SK-N-SH (cell line): ENCODE measurements around the gene CSTPP1. TPM values are rescaled to one million over a fixed set of nuclear protein-coding genes. Genes with fewer than 3 reads are reported as not detected.

Experiments used
- CTCF ChIA-PET: fragments of 300-600, 350-600 bp; formaldehyde crosslinking; extraction: SDS; loops from one replicate; lab custom pipeline; 2021; lab: Yijun Ruan, JAX
- POLR2A ChIA-PET: fragments of 350-600 bp; sonication (Branson Sonifier 250); formaldehyde crosslinking; extraction: SDS; loops from one replicate; lab custom pipeline; 2020; ENCODE audit warnings: antibody characterized with exemption, inconsistent platforms; lab: Yijun Ruan, JAX
- DNase-seq: peaks from one replicate; pipeline ENCODE4 v3.0.0; 2012
- H2AFZ ChIP-seq: fragments of 200-600 bp; sonication (generic); 2 replicates; pipeline ENCODE4 v1.8.1; 2016; ENCODE audit warnings: antibody characterized with exemption, mild to moderate bottlenecking, low read depth
- H3F3A ChIP-seq: fragments of 200-600 bp; sonication (generic); replicated peaks from 2 replicates; pipeline ENCODE3; 2016; ENCODE audit warnings: antibody characterized with exemption, mild to moderate bottlenecking; ENCODE audit not compliant: insufficient read depth
- H3K27ac ChIP-seq, 2 experiments: fragments of 200-500 bp in 1 of 2; fragments of 200-600 bp in 1 of 2; sonication (Bioruptor generic) in 1 of 2; sonication (generic), shearing (Covaris generic) in 1 of 2; 2 replicates each; pipeline versions ENCODE4 v1.5.1 to v1.6.1; 2014 to 2016; ENCODE audit warnings: low read depth in 2 of 2, inconsistent platforms in 1 of 2, low read length in 1 of 2, mild to moderate bottlenecking in 1 of 2, mixed read lengths in 1 of 2
- H3K27me3 ChIP-seq: fragments of 200-600 bp; sonication (generic), shearing (Covaris generic); 2 replicates; pipeline ENCODE4 v1.6.1; 2016; ENCODE audit warnings: mixed run types; ENCODE audit not compliant: insufficient read depth
- H3K36me3 ChIP-seq, 2 experiments: fragments of 200-500 bp in 1 of 2; fragments of 200-600 bp in 1 of 2; sonication (Bioruptor generic) in 1 of 2; sonication (generic) in 1 of 2; replicated peaks in 1 of 2; 2 replicates each; pipeline versions ENCODE3 to v1.5.1; 2014 to 2016; ENCODE audit warnings: low read length in 1 of 2, mild to moderate bottlenecking in 1 of 2; ENCODE audit not compliant: insufficient read depth in 2 of 2, control insufficient read depth in 1 of 2
- H3K4me1 ChIP-seq, 2 experiments: fragments of 200-500 bp in 1 of 2; fragments of 200-600 bp in 1 of 2; sonication (Bioruptor generic) in 1 of 2; sonication (generic), shearing (Covaris generic) in 1 of 2; 2 replicates each; pipeline versions ENCODE4 v1.5.1 to v1.6.1; 2014 to 2016; ENCODE audit warnings: low read depth in 1 of 2, low read length in 1 of 2, mixed run types in 1 of 2; ENCODE audit not compliant: insufficient read depth in 2 of 2, control insufficient read depth in 1 of 2
- H3K4me2 ChIP-seq: fragments of 200-600 bp; sonication (generic), shearing (Covaris generic); 2 replicates; pipeline ENCODE4 v1.6.1; 2017; ENCODE audit warnings: mixed run types
- H3K4me3 ChIP-seq, 2 experiments: fragments of 200-500 bp in 1 of 2; fragments of 200-600 bp in 1 of 2; sonication (Bioruptor generic) in 1 of 2; sonication (generic), shearing (Covaris generic) in 1 of 2; 2 replicates each; pipeline versions ENCODE4 v1.5.1 to v1.8.1; 2014 to 2016; ENCODE audit warnings: low read depth in 2 of 2, inconsistent platforms in 1 of 2, low read length in 1 of 2, mild to moderate bottlenecking in 1 of 2, mixed read lengths in 1 of 2, moderate library complexity in 1 of 2
- H3K79me2 ChIP-seq: fragments of 200-600 bp; sonication (generic); 2 replicates; pipeline ENCODE4 v1.8.1; 2017; ENCODE audit warnings: mild to moderate bottlenecking; ENCODE audit not compliant: insufficient read depth
- H3K9ac ChIP-seq: fragments of 200-600 bp; sonication (generic); 2 replicates; pipeline ENCODE4 v1.6.1; 2017; ENCODE audit warnings: mixed run types
- H3K9me2 ChIP-seq: fragments of 200-600 bp; sonication (generic); 2 replicates; pipeline ENCODE4 v1.6.1; 2017; ENCODE audit warnings: mixed run types
- H3K9me3 ChIP-seq: fragments of 200-600 bp; sonication (generic); 2 replicates; pipeline ENCODE4 v1.6.1; 2017; ENCODE audit warnings: mixed run types, mild to moderate bottlenecking, moderate library complexity
- H4K20me1 ChIP-seq: fragments of 200-600 bp; sonication (generic); 2 replicates; pipeline ENCODE4 v1.6.1; 2017; ENCODE audit warnings: mild to moderate bottlenecking, mixed run types; ENCODE audit not compliant: insufficient read depth
- CTCF ChIP-seq: fragments of 200-600 bp; sonication (generic); IDR thresholded peaks from 2 replicates; pipeline ENCODE4 v1.6.1; 2017; ENCODE audit warnings: antibody characterized with exemption, mild to moderate bottlenecking, moderate library complexity
- NFIC ChIP-seq: IDR thresholded peaks from 2 replicates; pipeline ENCODE4 v1.4.0; 2012; ENCODE audit warnings: borderline replicate concordance
- NRF1 ChIP-seq: IDR thresholded peaks from 2 replicates; pipeline ENCODE4 v1.6.1; 2012; ENCODE audit warnings: low read depth, mild to moderate bottlenecking, low read length
- POLR2AphosphoS5 ChIP-seq: IDR thresholded peaks from 2 replicates; pipeline ENCODE4 v1.6.1; 2012; ENCODE audit warnings: low read depth, low read length
- RAD21 ChIP-seq: IDR thresholded peaks from 2 replicates; pipeline ENCODE4 v1.6.1; 2012; ENCODE audit warnings: mild to moderate bottlenecking, low read length
- TAF1 ChIP-seq: IDR thresholded peaks from 2 replicates; pipeline ENCODE4 v1.6.1; 2012; ENCODE audit warnings: low read depth, mild to moderate bottlenecking, low read length, moderate library complexity, borderline replicate concordance
- USF1 ChIP-seq: IDR thresholded peaks from 2 replicates; pipeline ENCODE4 v1.4.0; 2012; ENCODE audit warnings: low read depth, borderline replicate concordance
- YY1 ChIP-seq: IDR thresholded peaks from 2 replicates; pipeline ENCODE4 v1.4.0; 2012; ENCODE audit warnings: low read depth, mild to moderate bottlenecking
- ZBTB33 ChIP-seq: IDR thresholded peaks from 2 replicates; pipeline ENCODE4 v1.4.0; 2012; ENCODE audit warnings: low read depth, borderline replicate concordance
- WGBS: methylation state at CpG from one replicate; pipeline ENCODE4 v1.1.6; 2017; ENCODE audit warnings: low lambda C conversion rate; 5-methylcytosine and 5-hydroxymethylcytosine counted together
- polyA plus RNA-seq, 3 experiments: library from polyadenylated mRNA; depleted of rRNA; stranded (reverse); fragments of >200 nt; gene quantifications; 2 replicates each; pipeline ENCODE4 v1.2.3, GENCODE V29; 2012

The CSTPP1 gene
- polyA plus RNA-seq, 1 of the 3 experiments (the other 2 are of a cell fraction): 85.7 TPM

- WGBS: 94% methylated on average over 8 of the region's 8 CpGs
- H3K4me3 ChIP-seq: no peak overlapping the region
- no peak overlapping the region for H3K4me2 ChIP-seq
- H3K27me3 ChIP-seq: no peaks in the 10 kb centered on the region
- no peak overlapping the region for H3K27ac ChIP-seq
- H3F3A ChIP-seq: no peaks in the 10 kb centered on the region
- TF ChIP-seq YY1 (no peak), NFIC (no peak)
- H3K36me3 ChIP-seq: peaks cover 34 to 56% of the 10 kb centered on the region in 2 experiments
- H3K9ac ChIP-seq: no peak overlapping the region
- H3K9me3 ChIP-seq: no peaks in the 10 kb centered on the region
- no peak for DNase-seq
- H3K9me2 ChIP-seq: no peaks in the 10 kb centered on the region
- peaks cover 72% of the 10 kb centered on the region for H3K79me2 ChIP-seq
- H2AFZ ChIP-seq: no peak overlapping the region
- POLR2A ChIA-PET: interaction anchor here (0.9 kb wide), 1 partner anchor 14 kb away, joined by 3 read pairs; no protein-coding TSS in a partner anchor
- CTCF ChIA-PET: interaction anchor here (1.3 to 3.4 kb wide), 3 partner anchors 9 to 19 kb away, joined by 3 to 18 read pairs (median 6); no protein-coding TSS in a partner anchor
- H4K20me1 ChIP-seq: no peaks in the 10 kb centered on the region
- H3K4me1 ChIP-seq: peaks cover 11% of the 10 kb centered on the region in 2 experiments
Observed at GRCh38 chr11:47171856-47172255, 235.3 kb downstream of the CSTPP1 start.

- no peak for DNase-seq
- Histone ChIP-seq H3K27me3 (no peaks in the 10 kb centered on the region), H3K9ac (no peak overlapping the region), H3K4me3 (no peak overlapping the region), H3K4me2 (no peak overlapping the region), H3K4me1 (peaks cover 15 to 16% of the 10 kb centered on the region in 2 experiments), H3K9me3 (no peaks in the 10 kb centered on the region), H3K9me2 (no peaks in the 10 kb centered on the region), H3K27ac (no peak overlapping the region), H3K79me2 (peaks cover 72% of the 10 kb centered on the region), H4K20me1 (no peaks in the 10 kb centered on the region), H2AFZ (no peak overlapping the region), H3K36me3 (peaks cover 30 to 46% of the 10 kb centered on the region in 2 experiments), H3F3A (peaks cover 8% of the 10 kb centered on the region)
- 89% methylated on average over 6 of the region's 6 CpGs for WGBS
- POLR2A ChIA-PET: interaction anchor here (0.9 kb wide), 1 partner anchor 15 kb away, joined by 3 read pairs; no protein-coding TSS in a partner anchor
- TF ChIP-seq NRF1 (no peak), NFIC (no peak)
- CTCF ChIA-PET: interaction anchor here (1.0 to 3.4 kb wide), 3 partner anchors 10 to 227 kb away, joined by 3 to 18 read pairs (median 6); no protein-coding TSS in a partner anchor
Observed at GRCh38 chr11:47172740-47173336, 236.3 kb downstream of the CSTPP1 start.

- Histone ChIP-seq H3K36me3 (peaks cover 9 to 37% of the 10 kb centered on the region in 2 experiments), H3K9ac (peak overlapping the region; percentile 94), H3K27ac (peak overlapping the region; percentile 91 to 94; a peak in 2 of 4 replicates), H3K9me2 (no peaks in the 10 kb centered on the region), H3K4me1 (peaks cover 15 to 18% of the 10 kb centered on the region in 2 experiments), H3F3A (peaks cover 12% of the 10 kb centered on the region), H3K4me2 (peak overlapping the region; percentile 89), H3K27me3 (no peaks in the 10 kb centered on the region), H3K4me3 (peak overlapping the region; percentile 88 to 99), H4K20me1 (no peaks in the 10 kb centered on the region), H2AFZ (no peak overlapping the region), H3K79me2 (peaks cover 58% of the 10 kb centered on the region), H3K9me3 (no peaks in the 10 kb centered on the region)
- POLR2A ChIA-PET: interaction anchor here (1.1 kb wide), 1 partner anchor 13 kb away, joined by 4 read pairs; no protein-coding TSS in a partner anchor
- no peak for TF ChIP-seq TAF1
- TF ChIP-seq POLR2AphosphoS5: no peak
- TF ChIP-seq CTCF: no peak
- TF ChIP-seq RAD21: no peak
- no peak for TF ChIP-seq ZBTB33
- TF ChIP-seq USF1: no peak
- DNase-seq: no peak
- CTCF ChIA-PET: interaction anchor here (0.7 to 3.2 kb wide), 3 partner anchors 11 to 179 kb away, joined by 4 to 11 read pairs (median 7); no protein-coding TSS in a partner anchor
- 38% methylated on average over 10 of the region's 14 CpGs for WGBS
Observed at GRCh38 chr11:47175746-47176327, 239.3 kb downstream of the CSTPP1 start.
